Lung microvascular endothelial cell (primary cell): ENCODE measurements around the gene BRD8. TPM values are rescaled to one million over a fixed set of nuclear protein-coding genes. Genes with fewer than 3 reads are reported as not detected.
"Not testable (repeated sequence)": the region's sequence is repeated elsewhere in the genome, so short reads cannot be mapped to it uniquely, and the experiment has no call there.

ENCODE experiments used
- DNase-seq, 2 donors: peaks; one replicate each; pipeline versions ENCODE4 v3.0.0 to v3.0.0-alpha.2; 2010; ENCODE audit warnings: low read depth in 2 of 2
- total RNA-seq: library from RNA; depleted of rRNA; stranded (reverse); fragments of >200 nt; gene quantifications from 2 replicates; pipeline ENCODE4 v1.2.1, GENCODE V29; 2014

The BRD8 gene, protein sequence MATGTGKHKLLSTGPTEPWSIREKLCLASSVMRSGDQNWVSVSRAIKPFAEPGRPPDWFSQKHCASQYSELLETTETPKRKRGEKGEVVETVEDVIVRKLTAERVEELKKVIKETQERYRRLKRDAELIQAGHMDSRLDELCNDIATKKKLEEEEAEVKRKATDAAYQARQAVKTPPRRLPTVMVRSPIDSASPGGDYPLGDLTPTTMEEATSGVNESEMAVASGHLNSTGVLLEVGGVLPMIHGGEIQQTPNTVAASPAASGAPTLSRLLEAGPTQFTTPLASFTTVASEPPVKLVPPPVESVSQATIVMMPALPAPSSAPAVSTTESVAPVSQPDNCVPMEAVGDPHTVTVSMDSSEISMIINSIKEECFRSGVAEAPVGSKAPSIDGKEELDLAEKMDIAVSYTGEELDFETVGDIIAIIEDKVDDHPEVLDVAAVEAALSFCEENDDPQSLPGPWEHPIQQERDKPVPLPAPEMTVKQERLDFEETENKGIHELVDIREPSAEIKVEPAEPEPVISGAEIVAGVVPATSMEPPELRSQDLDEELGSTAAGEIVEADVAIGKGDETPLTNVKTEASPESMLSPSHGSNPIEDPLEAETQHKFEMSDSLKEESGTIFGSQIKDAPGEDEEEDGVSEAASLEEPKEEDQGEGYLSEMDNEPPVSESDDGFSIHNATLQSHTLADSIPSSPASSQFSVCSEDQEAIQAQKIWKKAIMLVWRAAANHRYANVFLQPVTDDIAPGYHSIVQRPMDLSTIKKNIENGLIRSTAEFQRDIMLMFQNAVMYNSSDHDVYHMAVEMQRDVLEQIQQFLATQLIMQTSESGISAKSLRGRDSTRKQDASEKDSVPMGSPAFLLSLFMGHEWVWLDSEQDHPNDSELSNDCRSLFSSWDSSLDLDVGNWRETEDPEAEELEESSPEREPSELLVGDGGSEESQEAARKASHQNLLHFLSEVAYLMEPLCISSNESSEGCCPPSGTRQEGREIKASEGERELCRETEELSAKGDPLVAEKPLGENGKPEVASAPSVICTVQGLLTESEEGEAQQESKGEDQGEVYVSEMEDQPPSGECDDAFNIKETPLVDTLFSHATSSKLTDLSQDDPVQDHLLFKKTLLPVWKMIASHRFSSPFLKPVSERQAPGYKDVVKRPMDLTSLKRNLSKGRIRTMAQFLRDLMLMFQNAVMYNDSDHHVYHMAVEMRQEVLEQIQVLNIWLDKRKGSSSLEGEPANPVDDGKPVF
- 18.3 and 24.2 TPM in 2 replicates for total RNA-seq

DNA sequence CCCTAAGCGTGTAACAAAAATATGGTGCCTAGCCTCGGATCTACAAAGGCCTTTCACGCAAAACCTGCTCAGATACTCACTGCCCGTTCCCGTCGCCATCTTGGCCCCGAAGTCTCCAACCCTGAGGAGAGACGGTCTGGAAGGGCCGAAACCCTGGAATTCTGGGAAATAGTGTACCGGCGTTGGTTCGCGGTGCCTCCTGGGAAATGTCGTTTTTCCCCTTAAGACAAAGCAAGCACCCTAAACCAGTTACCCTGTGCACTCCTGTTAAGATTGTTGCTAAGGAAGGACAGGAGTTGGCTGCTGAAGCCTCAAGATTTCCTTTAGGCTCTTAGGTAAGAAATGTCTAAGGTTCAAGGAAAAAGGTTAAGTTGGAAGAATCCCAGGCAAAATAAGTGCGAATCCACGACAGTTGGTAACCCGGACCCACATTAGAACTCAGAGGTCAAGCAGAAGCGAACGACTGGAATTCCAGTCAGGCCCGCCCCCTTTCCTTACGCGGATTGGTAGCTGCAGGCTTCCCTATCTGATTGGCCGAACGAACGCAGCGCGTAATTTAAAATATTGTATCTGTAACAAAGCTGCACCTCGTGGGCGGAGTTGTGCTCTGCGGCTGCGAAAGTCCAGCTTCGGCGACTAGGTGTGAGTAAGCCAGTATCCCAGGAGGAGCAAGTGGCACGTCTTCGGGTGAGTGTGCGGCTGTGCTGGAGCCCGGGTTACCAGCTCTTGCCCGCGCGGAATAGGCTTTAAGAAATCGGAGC is at the start of gene BRD8, which contains the start of gene KIF20A:
TSS of gene BRD8 (minus strand) at position 115 of the 761 bp plus-strand sequence. CDS start at position 99, 16 bp downstream.
TSS of gene KIF20A (plus strand) at position 597 of the 761 bp plus-strand sequence. CDS start 569 bp downstream, outside the sequence.
- peak; percentile 97 for DNase-seq

DNA sequence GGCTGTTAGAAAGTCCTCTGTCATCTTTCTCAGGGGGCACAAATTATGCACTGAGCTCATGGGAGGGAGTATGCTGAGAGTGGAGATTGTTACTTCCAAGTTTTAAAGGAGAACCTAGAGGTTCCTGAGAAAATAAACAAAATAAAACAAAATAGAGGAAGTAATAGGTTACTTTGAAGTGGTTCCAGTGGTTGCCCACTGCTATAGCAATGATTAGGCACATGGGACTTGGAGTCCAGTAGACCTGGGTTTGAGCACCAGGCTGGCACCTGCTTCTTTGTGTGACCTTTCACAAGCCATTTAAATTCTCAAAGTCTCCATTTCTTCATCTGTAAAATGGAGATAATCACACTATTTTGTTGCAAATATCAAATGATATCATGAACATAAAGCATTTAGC is 48.5 kb upstream of the BRD8 start:
- no peak for DNase-seq

DNA sequence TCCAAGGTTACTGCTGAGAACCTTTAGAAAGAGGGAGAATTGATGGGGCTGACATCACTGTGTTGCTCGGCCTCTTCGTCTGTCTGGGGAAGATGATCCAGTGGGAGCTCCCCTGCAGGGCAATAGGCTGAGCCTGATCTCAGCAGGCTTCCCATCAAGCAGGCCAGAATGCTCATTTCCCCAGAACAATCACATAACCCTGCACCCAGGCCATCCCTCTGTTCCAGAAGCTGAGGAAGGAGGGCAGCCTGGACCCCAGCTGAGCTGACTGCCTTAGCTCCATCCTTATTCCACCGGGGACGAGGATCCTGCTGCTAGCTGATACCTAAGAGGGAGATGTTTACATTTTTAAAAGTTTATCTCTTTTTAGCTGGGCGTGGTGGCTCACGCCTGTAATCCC is 46.3 kb upstream of the BRD8 start:
- DNase-seq = no peak

DNA sequence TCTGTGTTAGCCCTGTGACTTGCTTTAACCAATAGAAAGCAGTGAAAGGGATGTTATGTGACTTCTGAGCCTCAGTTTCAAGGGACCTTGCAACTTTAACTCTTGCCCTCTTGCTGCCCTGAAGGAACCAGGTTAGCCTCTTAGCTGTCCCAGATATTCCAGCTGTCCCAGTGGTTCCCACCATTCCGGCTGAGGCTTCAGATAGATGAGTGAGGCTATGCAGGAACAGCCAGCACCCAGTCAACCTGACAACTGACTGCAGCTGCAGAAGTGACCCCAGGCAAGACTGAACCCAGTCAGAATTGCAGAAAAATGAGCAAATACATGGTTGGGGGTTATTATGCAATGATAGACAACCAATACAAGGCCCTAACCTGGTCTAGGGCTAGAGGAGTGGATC is 45.1 kb upstream of the BRD8 start:
- no peak for DNase-seq

DNA sequence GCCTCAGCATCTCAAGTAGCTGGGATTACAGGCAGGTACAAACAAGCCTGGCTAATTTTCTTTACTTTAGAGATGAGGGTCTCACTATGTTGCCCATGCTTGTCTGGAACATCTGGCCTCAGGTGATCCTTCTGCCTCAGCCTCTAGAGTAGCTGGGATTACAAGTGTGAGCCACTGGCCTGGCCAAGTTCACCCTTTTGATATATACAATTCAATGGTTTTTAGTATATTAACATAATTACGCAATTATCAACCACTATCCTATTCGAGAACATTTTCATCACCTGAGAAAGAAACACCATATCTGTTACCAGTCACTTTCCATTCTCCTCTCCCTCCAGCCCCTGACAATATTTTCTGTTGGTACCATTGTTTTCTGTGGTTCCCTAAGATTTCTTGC is 38.4 kb upstream of the BRD8 start:
- no peak for DNase-seq

DNA sequence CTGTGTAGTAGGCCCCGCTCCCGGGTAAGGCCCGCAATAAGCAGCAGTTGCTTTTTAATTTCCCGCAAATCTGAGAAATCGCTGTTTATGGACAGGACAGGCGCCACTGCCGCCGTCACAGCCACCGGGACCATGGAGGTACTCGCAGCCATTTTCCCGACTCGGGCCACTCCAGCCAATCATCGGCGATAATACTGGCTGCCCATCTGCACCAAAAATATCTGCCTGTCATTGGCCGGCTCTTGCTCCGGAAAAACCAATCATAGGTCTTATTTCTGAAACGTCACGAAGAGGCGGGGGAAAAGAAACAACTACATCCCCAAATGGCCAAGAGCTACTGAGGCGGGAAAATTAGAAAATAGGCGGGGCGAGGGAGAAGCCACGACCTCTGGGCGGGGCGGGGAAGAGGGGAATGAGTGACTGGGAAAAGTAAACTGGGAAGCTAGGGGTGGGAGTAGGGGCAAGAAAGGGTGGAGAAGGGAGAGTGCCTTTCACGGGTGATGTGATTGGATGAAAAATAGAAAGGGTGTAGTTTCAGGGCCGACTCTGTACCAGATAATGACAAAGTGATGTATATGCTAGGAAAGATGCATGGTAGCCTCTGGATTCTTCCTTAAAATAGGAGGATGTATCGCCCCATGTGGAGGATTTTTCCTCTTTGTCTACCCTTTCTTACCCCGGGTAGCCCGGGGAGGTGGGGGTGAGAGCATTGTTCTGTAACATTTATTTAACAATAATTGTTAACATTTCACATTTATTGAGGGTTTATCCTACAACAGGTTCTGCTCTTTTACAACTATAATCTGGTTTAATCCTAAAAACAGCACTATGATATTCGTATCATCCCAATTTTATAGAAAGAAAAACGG is 35.0 kb upstream of the BRD8 start, which contains the start of gene CDC23:
TSS of gene CDC23 (minus strand) at position 163 of the 869 bp plus-strand sequence. CDS start at position 152, 11 bp downstream.
- DNase-seq = peak; percentile 97 to 98

DNA sequence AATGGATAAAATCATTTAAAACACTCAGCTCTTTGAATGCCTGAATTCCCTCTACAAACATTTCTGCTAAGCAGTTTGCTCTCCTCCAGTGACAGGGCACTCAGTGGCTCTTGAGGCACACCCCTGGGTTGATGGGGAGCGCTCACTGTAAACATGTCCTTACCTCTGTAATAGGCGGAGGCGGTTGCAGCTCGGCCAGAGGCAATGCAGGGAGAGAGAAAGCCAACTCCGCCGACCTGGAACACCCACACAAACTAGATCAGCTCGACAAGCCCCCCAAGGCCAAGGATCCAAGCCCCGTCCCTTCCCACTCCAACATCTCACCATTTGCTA is 34.4 kb upstream of the BRD8 start:
- peak in 1 of 2 donors; percentile 28 for DNase-seq

DNA sequence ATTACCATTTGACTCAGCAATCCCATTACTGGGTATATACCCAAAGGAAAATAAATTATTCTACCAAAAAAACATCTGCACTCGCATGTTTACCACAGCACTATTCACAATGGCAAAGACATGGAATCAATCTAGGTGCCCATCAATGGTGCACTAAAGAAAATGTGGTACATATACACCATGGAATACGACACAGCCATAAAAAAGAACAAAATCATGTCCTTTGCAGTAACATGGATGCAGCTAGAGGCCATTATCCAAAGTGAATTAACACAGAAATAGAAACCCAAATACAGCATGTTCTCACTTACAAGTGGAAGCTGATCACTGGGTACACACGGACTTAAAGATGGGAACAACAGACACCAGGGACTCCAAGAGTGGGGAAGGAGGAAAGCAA is 32.6 kb upstream of the BRD8 start:
- no peak for DNase-seq

DNA sequence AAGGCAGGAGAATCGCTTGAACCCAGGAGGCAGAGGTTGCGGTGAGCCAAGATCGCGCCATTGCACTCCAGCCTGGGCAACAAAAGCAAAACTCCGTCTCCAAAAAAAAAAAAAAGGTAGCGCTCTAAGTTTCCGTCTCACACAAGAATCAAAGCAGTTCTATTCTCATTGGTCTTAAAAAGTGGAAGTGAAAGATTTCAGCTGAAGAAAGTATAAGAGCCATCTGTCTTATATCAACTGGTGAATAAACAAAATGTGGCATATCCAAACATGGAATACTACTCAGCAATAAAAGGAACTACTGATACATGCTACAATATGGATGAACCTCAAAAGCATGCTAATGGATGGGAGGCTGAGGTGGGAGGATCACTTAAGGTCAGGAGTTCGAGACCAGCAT is 15.4 kb upstream of the BRD8 start:
- not testable (repeated sequence) for DNase-seq

DNA sequence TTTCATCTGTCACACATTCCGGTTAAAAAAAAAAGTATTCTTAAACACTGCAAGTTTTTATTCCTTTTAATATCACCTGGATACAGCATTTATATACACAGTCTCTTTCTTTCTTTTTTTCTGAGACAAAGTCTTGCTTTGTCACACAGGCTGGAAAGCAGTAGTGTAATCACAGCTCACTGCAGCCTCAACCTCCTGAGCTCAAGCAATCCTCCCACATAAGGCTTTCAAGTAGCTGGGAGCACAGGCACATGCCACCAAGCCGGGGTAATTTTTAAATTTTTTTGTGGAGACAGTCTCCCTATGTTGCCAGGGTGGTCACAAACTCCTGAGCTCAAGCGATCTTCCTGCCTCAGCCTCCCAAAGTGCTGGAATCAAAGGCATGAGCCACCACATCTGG is 14.4 kb upstream of the BRD8 start:
- DNase-seq = no peak

DNA sequence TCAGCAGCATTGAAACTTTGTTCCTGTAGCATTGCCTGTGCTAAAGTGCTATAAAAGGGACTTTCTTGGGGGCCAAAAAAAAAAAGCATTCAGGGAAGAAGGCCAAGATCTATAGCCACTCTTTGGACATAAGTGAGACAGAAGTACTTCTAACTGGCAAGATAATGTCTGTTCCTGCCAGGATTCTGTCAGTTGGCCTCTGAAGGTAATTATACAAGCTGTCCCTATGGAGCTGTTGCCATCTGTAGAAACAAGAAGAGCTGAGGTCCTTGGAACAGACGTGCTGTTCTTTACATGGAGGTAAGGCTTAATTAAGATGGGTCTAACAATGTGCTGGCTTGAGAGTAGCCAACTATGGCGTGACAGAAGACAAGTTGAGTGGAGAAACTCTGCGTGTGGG is 10.2 kb upstream of the BRD8 start:
- no peak for DNase-seq

DNA sequence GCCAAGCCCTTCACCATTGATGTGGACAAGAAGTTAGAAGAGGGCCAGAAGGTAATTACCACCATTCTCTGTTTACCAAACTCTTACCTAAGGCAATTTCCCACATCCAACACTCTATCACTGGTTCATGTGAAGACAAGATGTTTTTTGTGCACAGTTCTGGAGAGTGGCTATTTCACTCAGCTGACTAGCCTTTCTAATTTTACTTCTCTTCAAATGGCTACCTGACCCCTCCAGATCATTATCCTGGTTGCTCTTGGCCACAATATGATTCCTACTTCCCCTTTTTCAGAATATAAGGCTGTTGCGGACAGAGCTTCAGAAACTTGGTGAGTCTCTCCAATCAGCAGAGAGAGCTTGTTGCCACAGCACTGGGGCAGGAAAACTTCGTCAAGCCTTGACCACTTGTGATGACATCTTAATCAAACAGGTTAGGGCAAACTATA is 7.6 kb upstream of the BRD8 start:
- peak in 1 of 2 donors; percentile 3 for DNase-seq

DNA sequence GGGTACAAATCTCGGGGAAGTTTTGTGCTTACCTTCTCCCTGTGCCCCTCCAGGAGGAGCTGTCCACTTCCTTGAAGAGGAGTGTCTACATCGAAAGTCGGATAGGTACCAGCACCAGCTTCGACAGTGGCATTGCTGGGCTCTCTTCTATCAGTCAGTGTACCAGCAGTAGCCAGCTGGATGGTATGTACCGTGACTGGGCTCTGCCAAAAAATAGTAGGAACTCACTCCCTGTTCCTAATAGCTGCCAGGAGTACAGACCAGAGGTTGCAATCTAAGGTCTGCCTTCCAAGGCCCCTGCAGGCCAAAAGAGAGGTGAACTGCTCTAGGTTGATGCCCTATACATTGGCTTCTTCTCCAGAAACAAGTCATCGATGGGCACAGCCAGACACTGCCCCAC is 4.4 kb upstream of the BRD8 start:
- no peak for DNase-seq

DNA sequence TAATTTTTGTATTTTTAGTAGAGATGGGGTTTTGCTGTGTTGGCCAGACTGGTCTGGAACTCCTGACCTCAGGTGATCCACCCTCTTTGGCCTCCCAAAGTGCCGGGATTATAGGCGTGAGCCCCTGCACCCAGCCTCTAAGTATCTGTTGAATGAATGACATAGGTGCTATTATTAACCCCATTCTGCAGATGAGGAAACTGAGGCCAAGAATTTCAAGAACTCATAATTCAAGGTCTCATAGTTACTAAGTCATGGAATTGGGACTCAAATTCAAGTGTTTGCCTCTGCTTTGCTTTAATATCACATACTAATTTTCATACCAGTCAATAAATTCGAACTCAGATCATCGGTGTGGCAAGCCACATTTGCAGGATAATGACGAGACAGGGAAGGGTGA is 2.4 kb upstream of the BRD8 start:
- no peak for DNase-seq

DNA sequence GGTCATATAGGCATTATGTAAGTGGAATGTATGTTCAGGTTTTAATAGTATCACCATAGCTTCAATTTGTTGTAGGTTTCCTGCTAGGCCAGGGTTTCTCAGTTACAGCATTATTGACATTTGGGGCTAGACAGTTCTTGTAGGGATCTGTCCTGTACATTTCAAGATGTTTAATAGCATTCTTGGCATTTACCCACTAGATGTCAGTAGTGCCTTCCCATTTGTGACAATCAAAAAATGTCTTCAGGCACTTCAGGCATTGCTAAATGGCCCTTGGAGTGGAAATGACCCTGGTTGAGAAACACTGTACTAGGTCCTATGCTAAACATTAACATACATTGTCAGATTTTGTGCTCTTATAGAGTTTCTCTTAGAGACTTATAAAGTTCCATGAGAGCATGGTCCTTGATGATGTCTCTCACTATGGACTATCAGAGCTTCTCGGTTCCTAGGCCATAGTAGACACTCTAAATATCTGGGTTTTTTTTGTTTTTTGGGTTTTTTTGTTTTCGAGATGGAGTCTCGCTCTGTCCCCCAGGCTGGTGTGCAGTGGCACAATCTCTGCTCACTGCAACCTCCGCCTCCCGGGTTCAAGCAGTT is 1.9 kb upstream of the BRD8 start:
- DNase-seq = peak; percentile 65 to 76

DNA sequence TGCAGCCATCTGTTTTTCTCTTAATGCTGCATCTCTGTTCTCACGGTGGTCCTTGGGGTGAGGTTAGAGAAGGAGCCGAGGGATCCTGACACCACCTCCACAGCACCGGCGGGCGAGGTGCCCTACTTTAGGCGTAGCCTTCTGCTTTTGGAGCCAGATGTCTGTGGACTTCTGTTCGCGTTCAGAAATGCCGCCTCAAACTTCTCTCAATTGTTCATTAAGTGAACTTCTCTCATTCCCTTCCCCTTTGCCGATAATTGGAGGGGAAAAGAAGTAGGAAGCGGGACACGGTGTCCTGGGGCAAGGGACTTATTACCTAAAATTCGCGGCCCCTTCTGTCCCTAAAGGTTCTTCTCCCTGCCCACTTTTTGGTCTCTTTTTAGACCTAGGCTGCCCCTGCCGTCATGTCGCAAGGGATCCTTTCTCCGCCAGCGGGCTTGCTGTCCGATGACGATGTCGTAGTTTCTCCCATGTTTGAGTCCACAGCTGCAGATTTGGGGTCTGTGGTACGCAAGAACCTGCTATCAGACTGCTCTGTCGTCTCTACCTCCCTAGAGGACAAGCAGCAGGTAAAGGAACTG is 937 bp upstream of the BRD8 start:
- DNase-seq = no peak

DNA sequence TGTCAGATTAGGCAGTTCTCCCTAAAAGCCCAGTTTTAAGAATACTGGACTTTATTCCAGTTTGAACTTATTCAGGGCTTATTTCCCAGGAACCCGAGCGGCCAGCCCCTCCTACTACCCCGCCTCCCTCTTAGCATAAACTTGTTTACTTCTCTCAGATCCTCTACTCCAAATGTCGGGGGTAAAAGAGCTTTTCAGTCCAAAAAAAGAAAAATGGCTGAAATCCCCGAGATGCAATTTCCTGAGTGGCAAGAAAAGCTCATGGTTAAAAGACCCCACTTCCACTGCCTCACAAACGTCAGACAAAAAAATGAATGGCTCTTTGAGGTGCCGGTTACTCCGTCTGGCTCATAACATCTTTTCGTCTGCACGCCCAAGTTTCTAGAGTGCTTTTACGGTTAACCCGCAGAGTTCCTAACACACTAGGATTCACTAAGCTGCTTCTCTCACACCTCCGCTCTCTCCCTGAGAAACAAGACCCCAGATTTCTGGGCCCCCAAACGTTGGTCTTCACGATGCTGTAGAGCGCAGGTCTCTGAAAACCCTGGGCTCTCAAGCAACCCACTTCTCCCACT is 402 bp downstream of the BRD8 start:
- peak; percentile 39 to 45 for DNase-seq

DNA sequence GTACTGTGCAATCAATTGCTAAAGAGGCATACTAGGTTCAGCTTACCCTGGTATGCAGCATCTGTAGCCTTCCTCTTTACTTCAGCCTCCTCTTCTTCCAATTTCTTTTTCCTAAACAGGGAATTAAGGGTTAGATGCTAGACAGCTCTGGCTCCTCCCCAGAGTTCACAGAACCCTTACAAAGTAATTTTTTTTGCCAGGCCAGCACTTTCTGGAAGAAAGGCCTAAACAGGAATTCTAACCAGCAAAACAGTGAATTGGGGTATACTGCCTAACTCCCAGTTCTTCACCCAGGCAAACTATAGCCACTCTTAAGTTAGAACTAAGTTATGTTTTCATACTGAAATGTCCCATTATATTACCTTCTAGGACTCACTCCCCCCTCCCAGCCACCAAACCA is 8.1 kb downstream of the BRD8 start:
- no peak for DNase-seq

DNA sequence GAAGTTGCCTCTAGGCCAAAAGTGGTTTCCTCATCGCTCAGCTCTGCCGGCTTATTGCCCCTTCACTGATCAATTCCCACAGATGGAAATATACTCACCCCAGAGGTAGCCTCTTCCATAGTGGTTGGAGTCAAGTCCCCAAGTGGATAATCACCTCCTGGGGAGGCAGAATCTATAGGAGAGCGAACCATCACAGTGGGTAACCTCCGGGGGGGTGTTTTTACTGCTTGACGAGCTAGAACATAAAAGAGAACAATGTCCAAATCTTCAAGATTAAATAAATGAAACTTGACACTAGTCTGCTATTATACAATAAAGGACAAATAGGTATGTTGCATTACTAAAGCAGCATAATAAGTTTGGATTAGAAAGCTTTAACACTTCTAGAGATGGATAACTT is 9.3 kb downstream of the BRD8 start:
- DNase-seq = no peak
